Upper lobe of right lung (tissue), 1 donor: ENCODE data around the gene TACR1. TPM values are rescaled to one million over a fixed set of nuclear protein-coding genes. Genes with fewer than 3 reads are reported as not detected.

ENCODE experiments used
- ATAC-seq: fragments of 200-7000 bp; cut with Tn5 transposase; one replicate; pipeline ENCODE4 v1.9.1; 2020; ENCODE audit warnings: mild to moderate bottlenecking, moderate library complexity
- DNase-seq: peaks from one replicate; pipeline ENCODE4 v3.0.0-alpha.2; 2020
- H3K27ac ChIP-seq: fragments of 200-600 bp; one replicate; pipeline ENCODE4 v1.8.0; 2022
- H3K27me3 ChIP-seq: fragments of 200-600 bp; one replicate; pipeline ENCODE4 v1.8.0; 2022; ENCODE audit warnings: mild to moderate bottlenecking
- H3K36me3 ChIP-seq: fragments of 200-600 bp; one replicate; pipeline ENCODE4 v1.8.0; 2022
- H3K4me1 ChIP-seq: fragments of 200-600 bp; one replicate; pipeline ENCODE4 v1.8.0; 2022
- H3K4me3 ChIP-seq: fragments of 200-600 bp; one replicate; pipeline ENCODE4 v1.8.0; 2022; ENCODE audit warnings: mild to moderate bottlenecking
- H3K9me3 ChIP-seq: fragments of 200-600 bp; one replicate; pipeline ENCODE4 v1.8.0; 2022
- intact Hi-C: fragments of 100-400 bp; cut with DNase I; formaldehyde crosslinking; loops from one replicate; pipeline ENCODE4 v1.11.0; 2022
- total RNA-seq: library from RNA; stranded (reverse); fragmentation: NEBNext Ultra II Directional; extraction: Animal tissue kit (Norgen Biotek cat#: 25700); gene quantifications from one replicate; pipeline ENCODE4 v1.2.1, GENCODE V29; 2021
- TF ChIP-seq, protein P1 (sequence below): fragments of 200-600 bp; IDR thresholded peaks from one replicate; pipeline ENCODE4 v1.8.0; 2022; ENCODE audit warnings: antibody characterized with exemption
- donor health status: DM: no; HTN: yes; CAD: no; lungs with severe emphysema.

TACR1 gene
- total RNA-seq, 1 donor from 2014 or later = 1.4 TPM

DNA sequence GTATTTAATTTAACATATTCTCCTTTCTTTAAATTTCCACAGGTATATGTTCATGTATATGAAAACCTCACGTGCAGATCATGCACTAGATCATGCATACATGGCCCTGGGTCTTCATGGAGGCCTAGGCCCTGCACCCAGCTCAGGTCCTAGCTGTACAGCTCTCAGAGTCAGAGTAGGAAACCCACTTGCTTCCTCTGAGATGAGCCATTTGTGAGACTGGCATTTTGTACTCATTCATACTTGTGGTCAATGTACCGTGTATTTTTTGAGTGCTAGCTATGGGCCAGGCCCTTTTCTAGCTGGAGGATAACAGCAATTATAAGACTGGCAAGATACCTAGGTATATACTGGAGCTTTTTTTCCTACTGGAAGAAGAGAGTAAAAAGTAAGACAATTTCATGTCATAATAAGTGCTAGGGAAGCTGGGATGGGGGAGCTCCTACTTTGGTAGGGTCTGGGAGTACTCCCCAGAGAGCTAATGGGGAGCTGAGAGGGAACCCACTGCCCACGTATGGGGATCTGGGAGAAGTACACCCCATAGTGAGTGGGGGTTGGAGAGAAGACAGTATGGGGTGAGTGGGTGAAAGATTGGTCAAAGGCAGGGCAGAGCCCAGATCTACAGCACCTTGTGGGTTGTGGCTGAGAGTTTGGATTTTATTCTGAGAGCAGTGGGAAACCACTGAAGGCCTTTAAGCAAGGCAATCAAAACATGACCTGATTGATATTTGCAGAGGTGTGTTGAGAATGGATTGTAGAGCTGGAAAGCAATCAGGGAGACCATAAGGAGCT lies 168.9 kb downstream of the TACR1 start:
- TF ChIP-seq, protein P1, sequence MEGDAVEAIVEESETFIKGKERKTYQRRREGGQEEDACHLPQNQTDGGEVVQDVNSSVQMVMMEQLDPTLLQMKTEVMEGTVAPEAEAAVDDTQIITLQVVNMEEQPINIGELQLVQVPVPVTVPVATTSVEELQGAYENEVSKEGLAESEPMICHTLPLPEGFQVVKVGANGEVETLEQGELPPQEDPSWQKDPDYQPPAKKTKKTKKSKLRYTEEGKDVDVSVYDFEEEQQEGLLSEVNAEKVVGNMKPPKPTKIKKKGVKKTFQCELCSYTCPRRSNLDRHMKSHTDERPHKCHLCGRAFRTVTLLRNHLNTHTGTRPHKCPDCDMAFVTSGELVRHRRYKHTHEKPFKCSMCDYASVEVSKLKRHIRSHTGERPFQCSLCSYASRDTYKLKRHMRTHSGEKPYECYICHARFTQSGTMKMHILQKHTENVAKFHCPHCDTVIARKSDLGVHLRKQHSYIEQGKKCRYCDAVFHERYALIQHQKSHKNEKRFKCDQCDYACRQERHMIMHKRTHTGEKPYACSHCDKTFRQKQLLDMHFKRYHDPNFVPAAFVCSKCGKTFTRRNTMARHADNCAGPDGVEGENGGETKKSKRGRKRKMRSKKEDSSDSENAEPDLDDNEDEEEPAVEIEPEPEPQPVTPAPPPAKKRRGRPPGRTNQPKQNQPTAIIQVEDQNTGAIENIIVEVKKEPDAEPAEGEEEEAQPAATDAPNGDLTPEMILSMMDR = no peak
- no peaks in the 10 kb centered on the region for H3K27me3 ChIP-seq
- ATAC-seq = no peak
- no peaks in the 10 kb centered on the region for H3K36me3 ChIP-seq
- H3K4me3 ChIP-seq = no peak overlapping the region
- intact Hi-C loops = no loop called here
- no peak overlapping the region for H3K27ac ChIP-seq
- no peaks in the 10 kb centered on the region for H3K9me3 ChIP-seq
- DNase-seq = no peak
- peaks cover 7% of the 10 kb centered on the region for H3K4me1 ChIP-seq

GRCh38 chr2:75027886-75028285 lies 171.4 kb downstream of the TACR1 start:
- ATAC-seq (no peak), DNase-seq (no peak)
- Histone ChIP-seq H3K4me3 (no peak overlapping the region), H3K4me1 (no peaks in the 10 kb centered on the region), H3K27me3 (no peaks in the 10 kb centered on the region), H3K36me3 (no peaks in the 10 kb centered on the region), H3K9me3 (no peaks in the 10 kb centered on the region), H3K27ac (no peak overlapping the region)
- TF ChIP-seq, protein P1 = no peak
- intact Hi-C loops = no loop called here

DNA sequence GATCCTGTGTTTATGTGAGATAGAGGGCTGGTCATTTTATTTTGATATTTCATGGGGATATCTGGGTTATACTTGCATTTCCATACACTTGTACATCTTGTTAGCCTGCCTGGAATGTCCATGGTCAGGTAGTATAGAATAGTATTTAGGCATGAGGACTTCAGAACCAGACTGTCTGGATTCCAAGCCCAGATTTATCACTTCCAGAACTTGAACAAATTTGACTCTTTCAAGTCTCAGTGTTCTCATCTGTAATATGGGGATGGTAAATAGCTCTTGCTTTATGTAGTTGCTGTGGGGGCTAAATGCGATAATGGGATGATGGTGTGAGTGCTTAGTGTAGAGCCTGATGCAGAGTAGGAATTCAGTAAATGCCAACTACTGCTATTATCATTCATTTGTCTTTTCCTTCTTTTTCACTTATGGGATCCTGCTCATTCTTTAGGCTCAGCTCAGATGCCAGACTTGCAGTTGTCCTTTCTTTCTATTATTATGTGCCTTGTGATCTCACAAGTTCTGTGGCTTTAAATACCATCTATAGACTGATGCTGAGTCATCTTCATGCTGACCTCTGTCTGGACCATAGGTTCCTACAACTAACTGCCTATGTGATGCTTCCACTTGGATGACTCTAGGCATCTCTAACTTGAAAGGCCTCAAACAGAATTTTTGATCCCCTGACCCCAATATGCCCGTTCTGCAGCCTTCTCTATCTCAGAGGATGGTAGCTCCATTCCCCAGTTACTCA lies 173.5 kb downstream of the TACR1 start:
- no peaks in the 10 kb centered on the region for H3K27me3 ChIP-seq
- TF ChIP-seq, protein P1 = no peak
- no peaks in the 10 kb centered on the region for H3K4me1 ChIP-seq
- no peak overlapping the region for H3K27ac ChIP-seq
- DNase-seq (no peak), ATAC-seq (no peak)
- H3K36me3 ChIP-seq = no peaks in the 10 kb centered on the region
- intact Hi-C loops = no loop called here
- no peak overlapping the region for H3K4me3 ChIP-seq
- no peaks in the 10 kb centered on the region for H3K9me3 ChIP-seq

GRCh38 chr2:75025216-75025615 lies 174.1 kb downstream of the TACR1 start:
- DNase-seq (no peak), ATAC-seq (no peak)
- Histone ChIP-seq H3K9me3 (no peaks in the 10 kb centered on the region), H3K4me3 (no peak overlapping the region), H3K27ac (no peak overlapping the region), H3K27me3 (no peaks in the 10 kb centered on the region), H3K36me3 (no peaks in the 10 kb centered on the region), H3K4me1 (no peaks in the 10 kb centered on the region)
- intact Hi-C loops = no loop called here
- TF ChIP-seq, protein P1 = no peak

DNA sequence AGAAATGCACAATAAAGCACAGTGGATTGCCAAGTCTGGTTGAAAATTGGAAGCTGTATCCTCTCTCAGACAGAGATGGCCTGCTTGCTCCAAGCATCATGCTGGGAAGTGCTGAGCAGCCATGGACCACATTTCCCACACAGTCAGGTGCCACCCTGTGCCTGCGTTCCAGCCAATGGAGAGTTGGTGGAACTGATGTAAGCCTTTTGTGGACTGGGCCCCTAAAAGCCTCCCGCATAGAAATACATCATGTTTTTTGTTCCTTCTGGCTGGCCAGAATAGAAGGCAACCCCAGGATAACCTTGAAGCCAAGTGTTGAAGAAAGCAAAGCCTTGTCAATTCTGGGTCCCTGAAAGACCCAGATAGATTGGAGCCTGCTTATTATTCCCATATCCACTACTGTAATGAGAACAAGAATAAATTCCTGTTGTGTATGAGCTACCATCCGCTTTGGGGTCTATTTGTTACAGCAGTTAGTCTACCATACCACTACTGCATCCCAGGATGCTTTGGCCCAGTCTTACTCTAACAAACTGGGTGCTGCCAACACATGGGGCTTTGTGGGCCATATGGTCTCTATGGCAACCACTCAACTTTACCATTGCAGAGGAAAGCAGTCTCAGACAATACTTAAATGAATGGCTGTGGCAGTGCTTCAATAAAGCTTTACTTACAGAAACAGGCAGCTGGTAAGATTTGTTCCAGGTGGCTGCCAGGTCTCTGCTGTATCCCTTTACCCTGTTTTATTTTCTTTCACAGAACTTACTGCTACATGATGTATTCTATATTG lies 175.5 kb downstream of the TACR1 start:
- intact Hi-C loops = no loop called here
- ATAC-seq (no peak), DNase-seq (no peak)
- no peak overlapping the region for H3K4me3 ChIP-seq
- H3K27me3 ChIP-seq = no peaks in the 10 kb centered on the region
- no peaks in the 10 kb centered on the region for H3K36me3 ChIP-seq
- TF ChIP-seq, protein P1 = no peak
- H3K4me1 ChIP-seq = no peaks in the 10 kb centered on the region
- no peaks in the 10 kb centered on the region for H3K9me3 ChIP-seq
- H3K27ac ChIP-seq = no peak overlapping the region
